Esophagus muscularis mucosa (tissue), 4 donors: ENCODE data around the gene TRIM24.

Experiments used
- EP300 ChIP-seq: sonication (generic); formaldehyde crosslinking; IDR thresholded peaks from one replicate; pipeline ENCODE4 v1.6.1; 2017; ENCODE audit warnings: antibody characterized with exemption
- POLR2AphosphoS5 ChIP-seq, 2 donors: sonication (generic); formaldehyde crosslinking; IDR thresholded peaks; one replicate each; pipeline ENCODE4 v1.6.1; 2017; ENCODE audit warnings: antibody characterized with exemption in 2 of 2
- TF ChIP-seq, protein P1 (sequence below), 3 experiments: fragments of 200-600 bp in 2 of 3; fragments of 450-650 bp in 1 of 3; sonication (generic) in 2 of 3; IDR thresholded peaks; one replicate each; pipeline ENCODE4 v1.5.1; 2017 to 2019; ENCODE audit warnings: antibody characterized with exemption in 3 of 3, mild to moderate bottlenecking in 2 of 3, moderate library complexity in 1 of 3

DNA sequence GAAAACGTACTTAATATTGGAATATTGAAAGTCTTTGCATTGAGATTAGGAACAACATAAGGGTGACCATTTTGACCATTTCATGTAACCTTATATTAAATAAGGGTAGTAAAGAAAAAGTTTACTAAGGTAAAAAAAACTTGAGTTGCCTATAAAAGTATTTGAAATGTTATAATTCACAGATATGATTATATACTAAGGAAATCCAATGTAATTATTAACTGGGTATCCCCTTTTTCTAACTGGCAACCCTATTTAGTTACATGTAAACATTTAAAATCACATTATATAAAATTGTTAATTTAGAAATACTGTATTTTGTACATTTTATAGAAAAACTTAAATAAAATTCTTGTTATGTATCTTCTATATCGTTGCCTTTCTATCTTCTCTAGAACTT is 64.2 kb downstream of the TRIM24 start:
- TF ChIP-seq POLR2AphosphoS5 (IDR thresholded peaks at IDR 0.05) (no peak), EP300 (no peak)
- TF ChIP-seq, protein P1, sequence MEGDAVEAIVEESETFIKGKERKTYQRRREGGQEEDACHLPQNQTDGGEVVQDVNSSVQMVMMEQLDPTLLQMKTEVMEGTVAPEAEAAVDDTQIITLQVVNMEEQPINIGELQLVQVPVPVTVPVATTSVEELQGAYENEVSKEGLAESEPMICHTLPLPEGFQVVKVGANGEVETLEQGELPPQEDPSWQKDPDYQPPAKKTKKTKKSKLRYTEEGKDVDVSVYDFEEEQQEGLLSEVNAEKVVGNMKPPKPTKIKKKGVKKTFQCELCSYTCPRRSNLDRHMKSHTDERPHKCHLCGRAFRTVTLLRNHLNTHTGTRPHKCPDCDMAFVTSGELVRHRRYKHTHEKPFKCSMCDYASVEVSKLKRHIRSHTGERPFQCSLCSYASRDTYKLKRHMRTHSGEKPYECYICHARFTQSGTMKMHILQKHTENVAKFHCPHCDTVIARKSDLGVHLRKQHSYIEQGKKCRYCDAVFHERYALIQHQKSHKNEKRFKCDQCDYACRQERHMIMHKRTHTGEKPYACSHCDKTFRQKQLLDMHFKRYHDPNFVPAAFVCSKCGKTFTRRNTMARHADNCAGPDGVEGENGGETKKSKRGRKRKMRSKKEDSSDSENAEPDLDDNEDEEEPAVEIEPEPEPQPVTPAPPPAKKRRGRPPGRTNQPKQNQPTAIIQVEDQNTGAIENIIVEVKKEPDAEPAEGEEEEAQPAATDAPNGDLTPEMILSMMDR (IDR thresholded peaks at IDR 0.05), result no peak
